RWPE2 (cell line): Measurements from ENCODE around the gene ITFG2.

Experiments
- ATAC-seq: fragments of 200-7000 bp; cut with Tn5 transposase; 3 replicates; pipeline ENCODE4 v1.9.1; 2021; ENCODE audit warnings: low read depth
- DNase-seq: peaks from one replicate; pipeline ENCODE4 v3.0.0-alpha.2; 2020; ENCODE audit warnings: low spot score
- H3K27ac ChIP-seq: fragments of 450-650 bp; 2 replicates; pipeline ENCODE4 v1.5.1; 2017; ENCODE audit warnings: mild to moderate bottlenecking; ENCODE audit not compliant: poor library complexity, severe bottlenecking
- H3K27me3 ChIP-seq: fragments of 250-450 bp; sonication (Bioruptor Pico); 2 replicates; pipeline ENCODE4 v1.5.1; 2021; ENCODE audit warnings: mild to moderate bottlenecking, moderate library complexity; ENCODE audit not compliant: insufficient read depth, poor library complexity, severe bottlenecking
- H3K36me3 ChIP-seq: fragments of 250-450 bp; sonication (Bioruptor Pico); 2 replicates; pipeline ENCODE4 v1.5.1; 2020; ENCODE audit warnings: low read depth, mild to moderate bottlenecking, moderate library complexity
- H3K4me1 ChIP-seq: fragments of 250-450 bp; sonication (Bioruptor Pico); 2 replicates; pipeline ENCODE4 v1.5.1; 2021; ENCODE audit warnings: mild to moderate bottlenecking, moderate library complexity; ENCODE audit not compliant: insufficient read depth, poor library complexity, severe bottlenecking
- H3K4me3 ChIP-seq: fragments of 250-450 bp; sonication (Bioruptor Pico); 2 replicates; pipeline ENCODE4 v1.5.1; 2021; ENCODE audit warnings: mild to moderate bottlenecking, moderate library complexity; ENCODE audit not compliant: severe bottlenecking
- H3K9me3 ChIP-seq: fragments of 250-450 bp; sonication (Bioruptor Pico); 2 replicates; pipeline ENCODE4 v1.5.1; 2021; ENCODE audit warnings: mild to moderate bottlenecking, moderate library complexity; ENCODE audit not compliant: severe bottlenecking
- TF ChIP-seq, protein P1 (sequence below): fragments of 450-650 bp; IDR thresholded peaks from one replicate; pipeline ENCODE4 v1.5.1; 2017; ENCODE audit warnings: mild to moderate bottlenecking, moderate library complexity; ENCODE audit not compliant: poor library complexity, severe bottlenecking

ITFG2 gene

DNA sequence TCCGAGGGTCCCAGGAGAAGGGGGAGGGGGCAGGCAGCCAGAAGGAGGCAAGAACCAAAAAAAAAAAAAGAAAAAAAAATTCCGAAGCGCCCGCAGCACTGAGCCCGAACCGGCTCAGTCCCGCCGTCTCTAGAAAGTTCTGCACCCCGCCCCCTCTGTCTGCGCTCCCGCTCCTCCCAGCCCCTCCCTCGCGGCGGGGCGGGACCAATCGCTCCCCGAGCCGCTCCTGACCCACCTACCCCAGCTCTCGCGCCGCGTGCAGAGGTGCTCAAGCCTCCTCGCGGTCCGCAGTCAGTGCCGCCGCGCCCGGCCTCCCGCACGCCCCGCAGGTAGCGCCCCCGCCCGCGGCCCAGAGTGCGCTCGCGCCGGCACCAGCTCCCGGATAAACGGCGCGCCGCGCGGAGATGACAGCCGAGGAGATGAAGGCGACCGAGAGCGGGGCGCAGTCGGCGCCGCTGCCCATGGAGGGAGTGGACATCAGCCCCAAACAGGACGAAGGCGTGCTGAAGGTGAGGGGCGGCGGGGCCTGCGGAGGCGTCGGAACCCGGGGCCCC is 17.7 kb upstream of the ITFG2 start, which contains the start of gene FKBP4:
TSS of gene FKBP4 (plus strand) at position 235 of the 554 bp plus-strand sequence. CDS start at position 405, 170 bp downstream.
- Histone ChIP-seq H3K4me3 (peak within 1 kb of the TSS; percentile 96), H3K27me3 (no peaks in the 10 kb centered on the region), H3K27ac (peak within 1 kb of the TSS; percentile 53), H3K36me3 (peaks cover 39% of the 10 kb centered on the region), H3K4me1 (peaks cover 6% of the 10 kb centered on the region), H3K9me3 (no peaks in the 10 kb centered on the region)
- TF ChIP-seq, protein P1, sequence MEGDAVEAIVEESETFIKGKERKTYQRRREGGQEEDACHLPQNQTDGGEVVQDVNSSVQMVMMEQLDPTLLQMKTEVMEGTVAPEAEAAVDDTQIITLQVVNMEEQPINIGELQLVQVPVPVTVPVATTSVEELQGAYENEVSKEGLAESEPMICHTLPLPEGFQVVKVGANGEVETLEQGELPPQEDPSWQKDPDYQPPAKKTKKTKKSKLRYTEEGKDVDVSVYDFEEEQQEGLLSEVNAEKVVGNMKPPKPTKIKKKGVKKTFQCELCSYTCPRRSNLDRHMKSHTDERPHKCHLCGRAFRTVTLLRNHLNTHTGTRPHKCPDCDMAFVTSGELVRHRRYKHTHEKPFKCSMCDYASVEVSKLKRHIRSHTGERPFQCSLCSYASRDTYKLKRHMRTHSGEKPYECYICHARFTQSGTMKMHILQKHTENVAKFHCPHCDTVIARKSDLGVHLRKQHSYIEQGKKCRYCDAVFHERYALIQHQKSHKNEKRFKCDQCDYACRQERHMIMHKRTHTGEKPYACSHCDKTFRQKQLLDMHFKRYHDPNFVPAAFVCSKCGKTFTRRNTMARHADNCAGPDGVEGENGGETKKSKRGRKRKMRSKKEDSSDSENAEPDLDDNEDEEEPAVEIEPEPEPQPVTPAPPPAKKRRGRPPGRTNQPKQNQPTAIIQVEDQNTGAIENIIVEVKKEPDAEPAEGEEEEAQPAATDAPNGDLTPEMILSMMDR: no peak
- DNase-seq: peak; percentile 95
- ATAC-seq: peak; percentile 91

DNA sequence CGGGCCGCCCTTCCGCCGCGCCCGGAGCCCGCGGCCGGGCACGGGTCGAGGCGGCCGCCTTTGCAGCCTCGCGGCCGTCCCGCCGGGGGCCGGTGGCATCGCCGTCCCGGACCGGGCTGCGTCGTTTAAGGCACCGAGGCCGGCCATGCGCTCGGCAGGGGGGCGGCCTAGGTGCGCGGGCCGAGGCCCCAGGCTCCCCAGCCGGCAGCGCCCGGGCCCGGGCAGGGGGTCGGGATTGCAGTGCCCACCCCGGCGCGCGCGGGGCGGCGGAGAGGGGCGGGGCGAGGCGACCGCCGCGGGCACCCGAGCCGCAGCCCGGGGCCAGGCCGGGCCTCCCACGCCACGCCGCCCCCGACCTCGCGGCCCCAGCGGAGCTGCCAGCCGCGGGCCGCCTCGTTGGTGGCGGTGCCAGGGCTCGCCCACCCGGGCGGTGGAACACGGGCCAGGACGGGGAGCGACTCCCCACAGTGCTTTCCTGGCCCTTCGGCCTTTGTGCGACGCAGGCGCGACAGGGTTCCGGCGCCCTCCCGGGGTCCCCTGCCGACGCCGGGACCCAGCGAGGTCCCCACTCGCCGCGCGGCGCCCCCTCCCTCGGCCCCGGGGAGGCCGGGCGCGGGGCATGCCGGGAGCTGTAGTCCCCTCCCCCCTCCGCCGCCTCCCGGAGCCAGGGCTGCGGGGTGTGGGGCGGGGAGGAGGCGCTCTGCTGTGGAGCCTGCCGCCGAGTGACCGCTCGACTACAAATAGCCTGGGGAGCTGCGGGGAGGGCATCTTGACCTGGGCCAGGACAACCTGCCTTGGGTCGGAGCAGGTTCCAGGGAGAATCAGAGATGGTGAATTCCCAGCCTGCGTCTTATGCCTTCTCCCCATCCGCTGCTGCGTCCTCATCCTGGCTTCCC is 16.9 kb upstream of the ITFG2 start:
- Histone ChIP-seq H3K4me1 (peaks cover 6% of the 10 kb centered on the region), H3K36me3 (peaks cover 46% of the 10 kb centered on the region), H3K27ac (peak overlapping the region; percentile 53), H3K27me3 (no peaks in the 10 kb centered on the region), H3K9me3 (no peaks in the 10 kb centered on the region), H3K4me3 (peak overlapping the region; percentile 96)
- ATAC-seq (peak; percentile 67), DNase-seq (peak; percentile 78)
- TF ChIP-seq, protein P1: no peak

DNA sequence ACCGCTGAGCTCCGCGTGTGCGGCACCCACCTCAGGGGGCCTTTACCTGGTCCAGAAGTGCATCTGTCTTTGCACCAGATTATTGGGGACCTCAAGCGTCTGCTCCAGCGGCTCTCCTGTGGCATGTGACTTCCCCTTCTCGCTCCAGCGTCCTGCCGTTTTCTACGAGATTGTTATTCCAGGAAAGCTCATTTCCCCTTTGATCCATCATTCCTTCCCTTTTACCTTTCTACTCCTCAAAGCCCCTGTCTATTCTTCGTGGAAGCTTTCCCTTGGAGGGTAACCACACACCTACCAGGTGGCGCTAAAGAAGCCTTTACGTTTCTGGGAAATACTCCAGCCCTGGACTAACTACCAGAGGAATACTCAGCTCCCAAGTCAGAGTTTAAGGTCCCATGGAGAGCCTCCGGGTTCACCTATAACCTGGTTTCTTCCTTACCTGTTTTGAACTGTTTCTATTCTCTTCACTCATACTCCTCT is 16.2 kb upstream of the ITFG2 start:
- no peaks in the 10 kb centered on the region for H3K9me3 ChIP-seq
- TF ChIP-seq, protein P1: peak; percentile 35
- H3K27ac ChIP-seq: peak overlapping the region; percentile 53
- no peak for DNase-seq
- H3K4me1 ChIP-seq: peaks cover 6% of the 10 kb centered on the region
- H3K36me3 ChIP-seq: peaks cover 53% of the 10 kb centered on the region
- ATAC-seq: 0 out of 3 replicates have a peak, but pooled peaks have one; percentile 11
- H3K27me3 ChIP-seq: no peaks in the 10 kb centered on the region
- H3K4me3 ChIP-seq: peak overlapping the region; percentile 96

DNA sequence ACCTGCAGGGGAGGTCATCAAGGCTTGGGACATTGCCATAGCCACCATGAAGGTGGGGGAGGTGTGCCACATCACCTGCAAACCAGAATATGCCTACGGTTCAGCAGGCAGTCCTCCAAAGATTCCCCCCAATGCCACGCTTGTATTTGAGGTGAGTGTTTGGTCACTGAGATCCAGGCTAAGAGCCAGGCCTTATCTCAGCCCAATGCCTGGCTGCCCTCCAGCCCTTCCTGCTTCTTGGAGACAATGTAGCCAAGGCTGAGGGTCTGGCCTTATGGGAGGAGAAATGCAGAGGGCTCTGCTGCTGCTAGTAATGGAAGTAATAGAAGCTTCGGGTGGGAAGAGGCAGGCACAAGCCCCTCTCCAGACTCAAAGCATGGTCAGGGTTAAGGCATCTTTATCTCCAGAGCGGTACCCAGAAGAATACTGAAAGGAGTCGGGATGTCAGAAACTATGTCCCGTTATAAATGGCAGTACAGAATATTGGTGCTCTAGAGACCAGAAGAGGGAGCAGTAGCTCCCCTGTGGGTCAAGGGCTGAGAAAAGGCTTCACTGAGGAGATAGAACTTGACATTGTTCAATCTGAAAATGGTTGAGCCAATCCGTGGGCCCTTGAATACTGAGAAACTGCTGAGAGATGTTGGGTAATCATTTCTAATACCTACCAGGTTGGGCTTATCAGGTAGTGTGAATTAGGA is 14.6 kb upstream of the ITFG2 start:
- Histone ChIP-seq H3K4me1 (peaks cover 6% of the 10 kb centered on the region), H3K27me3 (no peaks in the 10 kb centered on the region), H3K9me3 (no peaks in the 10 kb centered on the region), H3K4me3 (no peak overlapping the region), H3K36me3 (peaks cover 69% of the 10 kb centered on the region), H3K27ac (no peak overlapping the region)
- DNase-seq (no peak), ATAC-seq (no peak)
- TF ChIP-seq, protein P1: no peak
